GM12892 (cell line): ENCODE data around the gene GRHL1.

ENCODE experiments used
- POLR2A ChIP-seq: IDR thresholded peaks from 2 replicates; pipeline ENCODE4 v1.6.1; 2011; ENCODE audit warnings: low read depth, low read length, control low read depth
- POLR2AphosphoS5 ChIP-seq: IDR thresholded peaks from 2 replicates; pipeline ENCODE4 v1.6.1; 2011; ENCODE audit warnings: low read depth, low read length, control low read depth
- TAF1 ChIP-seq: IDR thresholded peaks from 2 replicates; pipeline ENCODE4 v1.6.1; 2011; ENCODE audit warnings: low read depth, mild to moderate bottlenecking, control low read depth, low read length, borderline replicate concordance

DNA sequence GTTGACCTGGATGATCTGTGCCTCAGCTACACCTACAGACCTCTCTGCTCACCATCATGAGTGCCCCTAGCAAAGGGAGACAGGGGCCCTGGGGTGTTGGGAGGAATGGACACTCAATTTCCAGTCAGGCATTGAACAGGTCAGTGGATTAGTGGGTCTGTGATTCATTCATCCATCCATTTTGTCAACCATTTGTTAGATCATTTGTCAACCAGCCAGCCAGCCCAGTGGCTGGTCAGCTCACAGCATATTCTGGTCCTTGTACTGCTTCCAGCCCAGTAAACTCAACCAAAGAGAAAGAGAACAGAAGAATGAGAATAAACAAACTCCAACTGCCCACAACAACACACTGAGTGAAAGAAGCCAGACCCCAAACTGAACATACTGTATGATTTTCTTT is 87.2 kb downstream of the GRHL1 start:
- TF ChIP-seq POLR2A (no peak), POLR2AphosphoS5 (no peak), TAF1 (no peak)
